Right lobe of liver (tissue), 6 donors: ENCODE results near the gene UBE2K. TPM values are rescaled to one million over a fixed set of nuclear protein-coding genes. Genes with fewer than 3 reads are reported as not detected.
"Not testable (repeated sequence)": the region's sequence is repeated elsewhere in the genome, so short reads cannot be mapped to it uniquely, and the experiment has no call there.

Source experiments
- ATAC-seq, 4 donors: fragments of 200-7000 bp; cut with Tn5 transposase; one replicate each; pipeline ENCODE4 v1.9.1; 2020; ENCODE audit warnings: mild to moderate bottlenecking in 4 of 4, moderate library complexity in 4 of 4
- DNase-seq, 3 donors: peaks; one replicate each; pipeline ENCODE4 v3.0.0-alpha.2; 2020
- H3K27ac ChIP-seq, 3 donors: fragments of 200-600 bp; one replicate each; pipeline ENCODE4 v1.8.0; 2022
- H3K27me3 ChIP-seq, 2 donors: fragments of 200-600 bp; one replicate each; pipeline ENCODE4 v1.8.0; 2022
- H3K36me3 ChIP-seq, 4 donors: fragments of 200-600 bp; sonication (generic) in 1 of 4; one replicate each; pipeline versions ENCODE4 v1.5.1 to v1.8.0; 2017 to 2022; ENCODE audit warnings: control low read depth in 1 of 4
- H3K4me1 ChIP-seq, 4 donors: fragments of 200-600 bp; sonication (generic) in 1 of 4; one replicate each; pipeline versions ENCODE4 v1.5.1 to v1.8.0; 2017 to 2022; ENCODE audit warnings: control low read depth in 1 of 4
- H3K4me3 ChIP-seq, 3 donors: fragments of 200-600 bp; one replicate each; pipeline ENCODE4 v1.8.0; 2022
- H3K9me3 ChIP-seq, 4 donors: fragments of 200-600 bp; sonication (generic) in 1 of 4; one replicate each; pipeline versions ENCODE4 v1.5.1 to v1.8.0; 2017 to 2022; ENCODE audit warnings: control low read depth in 1 of 4
- POLR2A ChIP-seq: fragments of 450-650 bp; IDR thresholded peaks from one replicate; pipeline ENCODE4 v1.6.1; 2017; ENCODE audit warnings: antibody characterized with exemption, mild to moderate bottlenecking
- WGBS: methylation state at CpG from one replicate; pipeline ENCODE4 v1.1.6; 2018; ENCODE audit warnings: low coverage, low lambda C conversion rate; ENCODE audit not compliant: insufficient coverage; ENCODE audit errors: missing lambda C conversion rate; 5-methylcytosine and 5-hydroxymethylcytosine counted together
- intact Hi-C, 2 donors: fragments of 100-400 bp; cut with DNase I; formaldehyde crosslinking; loops; one replicate each; pipeline versions ENCODE4 v1.11.2 to v1.14.1; 2022
- total RNA-seq, 6 experiments: library from RNA; depleted of rRNA in 2 of 6; stranded (reverse); fragments of >200 nt in 2 of 6; fragmentation: NEBNext Ultra II Directional in 3 of 6; extraction: Animal tissue kit (Norgen Biotek cat#: 25700) in 3 of 6; gene quantifications; one replicate each; pipeline versions ENCODE4 v1.1.0 to v1.2.4, GENCODE V29; 2016 to 2023
- TF ChIP-seq, protein P1 (sequence below), 4 donors: fragments of 200-600 bp in 3 of 4; fragments of 450-650 bp in 1 of 4; IDR thresholded peaks; one replicate each; pipeline versions ENCODE4 v1.5.1 to v1.8.0; 2016 to 2022; ENCODE audit warnings: antibody characterized with exemption in 4 of 4, mild to moderate bottlenecking in 2 of 4
- donor health status: DM: no; HTN: yes; CAD: no.
- donor health status: DM: no; HTN: no; CAD: no.
- donor health status: DM: no; HTN: no; CAD: no.
- donor health status: DM: no; HTN: yes; CAD: no.
- donor health status: DM: no; HTN: yes; CAD: no.

The UBE2K gene
- total RNA-seq, 6 experiments from 2014 or later = 20.5 to 54.8 (median 44.0) TPM

DNA sequence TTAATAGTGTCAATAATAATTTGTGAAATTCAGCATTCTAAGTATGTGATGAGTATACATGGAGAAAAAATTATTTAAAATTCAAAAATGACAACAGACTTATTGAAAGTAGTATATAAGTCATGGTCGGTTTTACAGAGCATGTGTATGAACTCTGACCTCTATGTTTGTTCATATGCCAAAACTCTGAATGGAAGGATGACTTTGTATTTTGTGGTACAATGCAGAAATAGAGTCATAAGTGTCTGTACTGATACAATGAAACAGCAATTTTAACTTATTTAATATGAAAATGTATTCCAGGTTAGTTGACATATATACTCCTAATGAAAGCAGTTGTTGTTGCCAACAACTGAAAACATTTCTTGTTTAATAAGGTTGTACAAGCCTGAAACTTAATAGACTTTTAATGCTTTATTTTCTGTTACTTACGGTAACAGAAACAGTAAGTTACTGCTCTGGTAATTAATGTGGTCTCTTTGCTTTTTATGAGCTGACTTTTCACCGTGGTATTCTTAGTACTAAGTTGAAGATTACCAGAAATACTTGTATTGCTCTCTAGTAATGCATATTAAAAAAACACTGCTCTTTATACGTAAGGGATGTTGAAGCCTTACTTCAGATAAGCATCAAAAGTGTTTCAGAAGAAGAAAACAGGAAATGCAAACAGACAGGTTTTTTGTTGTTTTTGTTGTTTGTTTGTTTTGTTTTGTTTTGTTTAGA is 1.9 kb downstream of the UBE2K start:
- no peak for DNase-seq
- Histone ChIP-seq H3K9me3 (no peaks in the 10 kb centered on the region), H3K27ac (peak overlapping the region in 1 of 3 donors; percentile 89), H3K4me3 (peak overlapping the region; percentile 1 to 96 (median 84)), H3K27me3 (no peaks in the 10 kb centered on the region), H3K36me3 (no peaks in the 10 kb centered on the region), H3K4me1 (peaks cover 0 to 28% (median 2%) of the 10 kb centered on the region in 4 donors)
- no peak for ATAC-seq
- intact Hi-C loops = loop anchor here (10.0 kb wide), 1 partner anchor 275 kb away; the partner anchor contains the start of gene PDS5A (in 2 of the 2)
- WGBS = 2% methylated on average over 4 of the region's 4 CpGs
- TF ChIP-seq POLR2A = no peak
- TF ChIP-seq, protein P1, sequence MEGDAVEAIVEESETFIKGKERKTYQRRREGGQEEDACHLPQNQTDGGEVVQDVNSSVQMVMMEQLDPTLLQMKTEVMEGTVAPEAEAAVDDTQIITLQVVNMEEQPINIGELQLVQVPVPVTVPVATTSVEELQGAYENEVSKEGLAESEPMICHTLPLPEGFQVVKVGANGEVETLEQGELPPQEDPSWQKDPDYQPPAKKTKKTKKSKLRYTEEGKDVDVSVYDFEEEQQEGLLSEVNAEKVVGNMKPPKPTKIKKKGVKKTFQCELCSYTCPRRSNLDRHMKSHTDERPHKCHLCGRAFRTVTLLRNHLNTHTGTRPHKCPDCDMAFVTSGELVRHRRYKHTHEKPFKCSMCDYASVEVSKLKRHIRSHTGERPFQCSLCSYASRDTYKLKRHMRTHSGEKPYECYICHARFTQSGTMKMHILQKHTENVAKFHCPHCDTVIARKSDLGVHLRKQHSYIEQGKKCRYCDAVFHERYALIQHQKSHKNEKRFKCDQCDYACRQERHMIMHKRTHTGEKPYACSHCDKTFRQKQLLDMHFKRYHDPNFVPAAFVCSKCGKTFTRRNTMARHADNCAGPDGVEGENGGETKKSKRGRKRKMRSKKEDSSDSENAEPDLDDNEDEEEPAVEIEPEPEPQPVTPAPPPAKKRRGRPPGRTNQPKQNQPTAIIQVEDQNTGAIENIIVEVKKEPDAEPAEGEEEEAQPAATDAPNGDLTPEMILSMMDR (IDR thresholded peaks at IDR 0.05) = no peak

DNA sequence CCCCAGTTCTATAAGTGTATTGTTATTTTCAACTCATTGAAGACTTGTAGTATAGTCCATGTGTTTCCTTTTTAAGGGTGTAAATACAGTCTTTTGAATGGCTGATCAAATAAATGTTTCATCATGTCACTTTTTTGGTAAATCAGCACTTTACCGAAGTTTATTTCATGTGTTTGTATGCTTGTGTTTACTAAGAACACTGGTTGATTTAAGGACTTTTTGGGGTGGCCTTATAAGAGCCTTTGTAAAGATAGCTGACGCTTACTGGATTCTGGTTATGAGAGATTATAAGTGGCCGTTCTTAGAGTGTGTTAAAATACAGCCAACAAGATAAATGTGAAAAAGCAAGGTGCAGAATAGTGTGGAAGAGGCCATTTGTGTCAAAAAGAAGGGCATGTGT is 2.6 kb downstream of the UBE2K start:
- ATAC-seq (no peak), DNase-seq (no peak)
- Histone ChIP-seq H3K27me3 (no peaks in the 10 kb centered on the region), H3K4me3 (peak overlapping the region in 1 of 3 donors; percentile 84), H3K4me1 (peaks cover 0 to 28% (median 2%) of the 10 kb centered on the region in 4 donors), H3K36me3 (peaks cover 0 to 2% (median 0%) of the 10 kb centered on the region in 4 donors), H3K27ac (no peak overlapping the region), H3K9me3 (no peaks in the 10 kb centered on the region)
- no peak for TF ChIP-seq POLR2A
- TF ChIP-seq, protein P1 (IDR thresholded peaks at IDR 0.05) = no peak
- WGBS = 9% methylated on average over 3 of the region's 3 CpGs
- intact Hi-C loops = loop anchor here (10.0 kb wide), 1 partner anchor 274 kb away; the partner anchor contains the start of gene PDS5A (in 2 of the 2)

DNA sequence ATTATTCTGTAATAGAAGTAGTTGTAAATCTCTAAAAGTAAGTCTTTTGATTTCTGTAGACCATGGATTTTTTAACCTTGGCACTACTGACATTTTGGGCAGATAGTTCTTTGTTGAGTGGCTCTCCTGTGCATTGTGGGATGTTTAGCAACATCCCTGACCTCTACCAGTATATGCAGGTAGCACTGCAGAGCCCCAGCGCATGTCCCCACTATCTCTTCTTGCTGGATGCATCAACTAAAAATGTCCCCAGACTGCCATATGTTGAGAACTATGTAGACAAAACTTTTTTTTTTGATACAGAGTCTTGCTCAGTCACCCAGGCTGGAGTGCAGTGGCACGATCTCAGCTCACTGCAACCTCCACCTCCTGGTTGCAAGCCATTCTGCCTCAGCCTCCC is 4.8 kb downstream of the UBE2K start:
- TF ChIP-seq POLR2A = no peak
- TF ChIP-seq, protein P1 (IDR thresholded peaks at IDR 0.05) = no peak
- Histone ChIP-seq H3K36me3 (peaks cover 0 to 2% (median 0%) of the 10 kb centered on the region in 4 donors), H3K27me3 (no peaks in the 10 kb centered on the region), H3K27ac (no peak overlapping the region), H3K9me3 (no peaks in the 10 kb centered on the region), H3K4me1 (peaks cover 0 to 32% (median 4%) of the 10 kb centered on the region in 4 donors), H3K4me3 (no peak overlapping the region)
- WGBS = 93% methylated on average over 2 of the region's 2 CpGs
- ATAC-seq (no peak), DNase-seq (no peak)
- intact Hi-C loops = loop anchor here (10.0 kb wide), 1 partner anchor 272 kb away; the partner anchor contains the start of gene PDS5A (in 2 of the 2)

DNA sequence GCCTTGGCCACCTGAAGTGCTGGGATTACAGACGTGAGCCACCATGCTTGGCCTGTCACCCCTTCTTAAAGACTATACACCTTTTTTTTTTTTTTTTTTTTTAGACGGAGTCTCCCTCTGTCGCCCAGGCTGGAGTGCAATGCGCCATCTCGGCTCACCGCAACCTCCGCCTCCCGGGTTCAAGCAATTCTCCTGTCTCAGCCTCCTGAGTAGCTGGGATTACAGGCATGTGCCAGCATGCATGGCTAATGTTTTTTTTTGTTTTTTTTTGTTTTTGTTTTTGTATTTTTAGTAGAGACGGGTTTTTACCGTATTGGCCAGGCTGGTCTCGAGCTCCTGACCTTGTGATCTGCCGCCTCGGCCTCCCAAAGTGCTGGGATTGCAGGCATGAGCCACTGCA is 6.9 kb downstream of the UBE2K start:
- H3K36me3 ChIP-seq, ATAC-seq, DNase-seq, H3K9me3 ChIP-seq, H3K4me3 ChIP-seq, H3K27me3 ChIP-seq, H3K27ac ChIP-seq: not testable (repeated sequence)
- H3K4me1 ChIP-seq = peaks cover 0 to 37% (median 4%) of the 10 kb centered on the region in 4 donors
- WGBS = 98% methylated on average over 8 of the region's 13 CpGs
- intact Hi-C loops = loop anchor here (10.0 kb wide), 1 partner anchor 270 kb away; the partner anchor contains the start of gene PDS5A (in 2 of the 2)

DNA sequence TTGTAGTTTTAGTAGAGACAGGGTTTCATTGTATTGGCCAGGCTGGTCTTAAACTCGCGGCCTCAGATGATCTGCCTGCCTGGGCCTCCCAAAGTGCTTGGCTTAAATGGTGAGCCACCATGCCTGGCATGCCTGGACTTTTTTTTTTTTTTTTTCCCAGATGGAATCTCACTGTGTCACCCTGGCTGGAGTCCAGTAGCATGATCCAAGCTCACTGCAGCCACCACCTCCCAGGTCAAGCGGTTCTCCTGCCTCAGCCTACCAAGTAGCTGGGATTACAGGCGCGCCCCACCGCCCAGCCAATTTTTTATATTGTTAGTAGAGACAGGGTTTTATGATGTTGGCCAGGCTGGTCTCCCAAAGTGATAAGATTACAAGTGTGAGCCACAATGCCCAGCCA is 8.4 kb downstream of the UBE2K start:
- Histone ChIP-seq H3K27ac (no peak overlapping the region), H3K4me3 (no peak overlapping the region), H3K4me1 (peaks cover 0 to 23% (median 4%) of the 10 kb centered on the region in 4 donors), H3K36me3 (peaks cover 0 to 2% (median 0%) of the 10 kb centered on the region in 4 donors), H3K9me3 (no peaks in the 10 kb centered on the region), H3K27me3 (no peaks in the 10 kb centered on the region)
- no peak for TF ChIP-seq POLR2A
- TF ChIP-seq, protein P1 (IDR thresholded peaks at IDR 0.05) = no peak
- WGBS = 61% methylated on average over 6 of the region's 6 CpGs
- peak; percentile 63 to 76 (median 64) for DNase-seq
- intact Hi-C loops = loop anchor here (10.0 kb wide), 1 partner anchor 268 kb away; the partner anchor contains the start of gene PDS5A (in 2 of the 2)
- ATAC-seq = peak; percentile 86 to 97 (median 90)
